ENCODE results near the gene NUAK1.

The NUAK1 gene

DNA sequence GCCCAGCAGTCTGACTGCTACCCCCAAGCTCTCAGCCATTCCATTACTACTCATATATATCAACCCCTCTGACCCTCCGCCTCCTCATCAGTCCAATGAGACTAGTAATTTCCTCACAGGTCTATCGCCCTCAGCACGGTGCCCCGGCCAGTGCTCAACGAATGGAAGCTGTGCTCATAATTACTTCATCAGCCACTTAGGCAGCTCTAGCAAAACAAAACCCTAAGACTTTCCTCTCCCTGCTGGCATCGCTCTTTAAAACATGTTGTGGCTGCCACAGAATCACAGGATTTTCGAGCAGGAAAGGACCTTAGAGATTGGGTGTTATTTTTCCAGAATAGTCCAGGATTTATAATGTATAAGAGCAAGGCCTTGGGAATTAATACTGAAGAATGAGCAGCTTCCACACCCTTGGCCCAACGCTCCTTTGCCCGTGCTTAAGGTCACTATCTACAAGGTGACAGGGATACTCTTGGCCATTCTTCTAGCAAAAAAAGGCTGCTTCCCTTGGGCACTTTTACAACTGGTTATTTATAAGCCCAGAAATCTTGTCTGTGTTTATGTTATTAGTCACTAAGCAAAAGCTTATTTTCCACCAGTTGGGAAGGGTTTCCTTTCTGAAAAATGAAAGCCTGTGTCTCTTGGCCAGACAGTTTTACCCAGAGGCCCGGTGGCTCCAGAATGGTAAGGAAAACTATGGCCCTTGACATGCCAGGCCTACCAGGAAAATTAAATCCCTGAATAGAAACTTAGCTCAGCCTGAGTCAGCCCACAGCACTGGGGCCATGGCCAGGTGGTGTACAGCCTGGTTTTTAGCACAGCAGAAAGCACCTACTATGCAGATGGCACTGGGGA lies 47.9 kb downstream of the NUAK1 start:
- no peak for TF ChIP-seq FOXP2 (optimal IDR thresholded peaks at IDR 0.05; ENCODE audit: borderline replicate concordance, extremely low read depth, extremely low read length, insufficient read depth)
- TF ChIP-seq, protein P1, sequence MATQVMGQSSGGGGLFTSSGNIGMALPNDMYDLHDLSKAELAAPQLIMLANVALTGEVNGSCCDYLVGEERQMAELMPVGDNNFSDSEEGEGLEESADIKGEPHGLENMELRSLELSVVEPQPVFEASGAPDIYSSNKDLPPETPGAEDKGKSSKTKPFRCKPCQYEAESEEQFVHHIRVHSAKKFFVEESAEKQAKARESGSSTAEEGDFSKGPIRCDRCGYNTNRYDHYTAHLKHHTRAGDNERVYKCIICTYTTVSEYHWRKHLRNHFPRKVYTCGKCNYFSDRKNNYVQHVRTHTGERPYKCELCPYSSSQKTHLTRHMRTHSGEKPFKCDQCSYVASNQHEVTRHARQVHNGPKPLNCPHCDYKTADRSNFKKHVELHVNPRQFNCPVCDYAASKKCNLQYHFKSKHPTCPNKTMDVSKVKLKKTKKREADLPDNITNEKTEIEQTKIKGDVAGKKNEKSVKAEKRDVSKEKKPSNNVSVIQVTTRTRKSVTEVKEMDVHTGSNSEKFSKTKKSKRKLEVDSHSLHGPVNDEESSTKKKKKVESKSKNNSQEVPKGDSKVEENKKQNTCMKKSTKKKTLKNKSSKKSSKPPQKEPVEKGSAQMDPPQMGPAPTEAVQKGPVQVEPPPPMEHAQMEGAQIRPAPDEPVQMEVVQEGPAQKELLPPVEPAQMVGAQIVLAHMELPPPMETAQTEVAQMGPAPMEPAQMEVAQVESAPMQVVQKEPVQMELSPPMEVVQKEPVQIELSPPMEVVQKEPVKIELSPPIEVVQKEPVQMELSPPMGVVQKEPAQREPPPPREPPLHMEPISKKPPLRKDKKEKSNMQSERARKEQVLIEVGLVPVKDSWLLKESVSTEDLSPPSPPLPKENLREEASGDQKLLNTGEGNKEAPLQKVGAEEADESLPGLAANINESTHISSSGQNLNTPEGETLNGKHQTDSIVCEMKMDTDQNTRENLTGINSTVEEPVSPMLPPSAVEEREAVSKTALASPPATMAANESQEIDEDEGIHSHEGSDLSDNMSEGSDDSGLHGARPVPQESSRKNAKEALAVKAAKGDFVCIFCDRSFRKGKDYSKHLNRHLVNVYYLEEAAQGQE (IDR thresholded peaks at IDR 0.05; ENCODE audit: insufficient read depth in 1 of 2, low read depth in 2 of 2, low read length in 2 of 2), result no peak
- no peak for TF ChIP-seq POLR2AphosphoS5 (IDR thresholded peaks at IDR 0.05; ENCODE audit: low read depth, low read length)
- no peak for TF ChIP-seq TAF1 (IDR thresholded peaks at IDR 0.05; ENCODE audit: borderline replicate concordance, insufficient read depth, low read length)
- no peak for TF ChIP-seq SIN3A (IDR thresholded peaks at IDR 0.05; ENCODE audit: borderline replicate concordance, insufficient read depth, low read length)

DNA sequence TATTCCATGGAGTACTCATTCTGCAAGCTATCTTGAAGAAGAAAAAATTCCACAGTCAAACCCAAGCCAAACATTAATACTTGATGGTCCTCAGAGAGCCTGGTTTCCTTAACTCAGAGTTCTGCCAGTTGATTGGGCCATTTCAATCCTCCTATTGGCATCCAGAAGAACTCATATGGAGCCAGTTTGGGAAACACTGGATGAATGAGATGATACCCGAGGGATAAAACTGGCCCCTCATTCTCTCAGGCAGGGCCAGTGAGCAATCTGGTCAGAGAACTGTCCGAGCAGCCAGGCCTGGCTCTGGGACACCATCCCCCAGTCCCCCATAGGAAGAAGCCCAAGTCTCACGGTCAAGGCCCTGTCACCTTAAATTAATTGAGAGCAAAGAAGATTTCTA lies 48.8 kb downstream of the NUAK1 start:
- TF ChIP-seq TAF1 (IDR thresholded peaks at IDR 0.05; ENCODE audit: borderline replicate concordance, insufficient read depth, low read length), result no peak

DNA sequence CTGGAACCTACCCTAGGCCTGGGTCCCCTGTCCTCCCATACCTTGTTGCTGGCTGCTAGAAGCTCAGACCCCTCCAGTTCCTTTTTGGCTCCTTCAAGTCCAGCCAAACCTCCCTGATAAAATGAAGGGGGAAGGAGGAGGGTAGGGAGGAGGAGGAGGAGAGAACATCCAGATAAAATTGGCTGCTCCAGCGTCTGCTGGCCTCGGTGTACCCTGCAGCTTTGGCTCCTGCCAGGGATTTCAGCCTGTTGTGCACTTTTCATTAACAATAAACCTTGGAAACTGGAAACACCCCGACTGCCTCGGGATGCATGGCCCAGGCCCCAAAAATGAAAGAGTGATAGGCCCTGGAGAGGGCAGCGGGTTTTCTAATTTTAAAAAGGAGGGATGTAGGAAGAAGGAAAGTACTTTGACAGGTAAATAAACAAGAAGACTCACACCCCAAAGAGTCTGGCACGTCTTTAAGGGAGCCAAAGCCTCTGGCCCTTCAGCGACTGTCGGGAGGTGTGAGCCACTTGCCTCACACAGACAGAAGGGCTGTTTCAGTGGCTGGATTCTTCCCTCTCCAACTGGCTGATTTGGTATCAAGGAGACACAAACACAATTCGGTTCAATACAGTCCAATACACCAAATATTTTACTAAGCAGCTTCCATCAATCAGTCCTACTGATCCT lies 49.8 kb downstream of the NUAK1 start:
- TF ChIP-seq SIN3A (IDR thresholded peaks at IDR 0.05; ENCODE audit: borderline replicate concordance, insufficient read depth, low read length) (no peak), POLR2AphosphoS5 (IDR thresholded peaks at IDR 0.05; ENCODE audit: low read depth, low read length) (no peak), FOXP2 (optimal IDR thresholded peaks at IDR 0.05; ENCODE audit: borderline replicate concordance, extremely low read depth, extremely low read length, insufficient read depth) (no peak), TAF1 (IDR thresholded peaks at IDR 0.05; ENCODE audit: borderline replicate concordance, insufficient read depth, low read length) (no peak)
- TF ChIP-seq, protein P1 (IDR thresholded peaks at IDR 0.05; ENCODE audit: insufficient read depth in 1 of 2, low read depth in 2 of 2, low read length in 2 of 2), result no peak

DNA sequence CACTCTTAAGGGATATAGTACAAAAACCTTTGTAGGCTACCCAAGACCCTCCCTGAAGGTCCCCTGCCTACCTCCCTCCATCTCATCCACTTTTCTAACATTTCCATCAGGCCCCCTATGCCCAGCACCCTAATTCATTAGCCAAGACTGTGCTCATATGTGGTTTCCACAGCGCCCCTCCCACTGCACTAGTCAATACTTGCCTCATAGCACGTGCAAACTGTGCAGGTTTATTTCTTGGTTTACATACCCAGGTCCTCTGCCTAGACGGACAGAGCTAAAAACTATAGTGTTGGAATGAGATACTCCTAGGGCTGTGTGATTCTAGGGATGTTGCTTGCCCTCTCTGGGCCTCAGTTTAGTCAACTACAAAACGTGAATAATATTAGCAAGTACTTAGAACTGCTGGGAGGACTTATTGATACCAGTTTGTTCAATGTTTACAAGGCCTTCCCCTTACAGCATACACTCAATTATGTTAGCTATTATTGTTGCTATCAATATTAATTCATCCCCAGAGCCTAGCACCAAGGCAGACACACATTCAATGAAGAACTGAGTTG lies 50.4 kb downstream of the NUAK1 start:
- TF ChIP-seq, protein P1 (IDR thresholded peaks at IDR 0.05; ENCODE audit: insufficient read depth in 1 of 2, low read depth in 2 of 2, low read length in 2 of 2), result no peak
- TF ChIP-seq POLR2AphosphoS5 (IDR thresholded peaks at IDR 0.05; ENCODE audit: low read depth, low read length) (no peak), FOXP2 (optimal IDR thresholded peaks at IDR 0.05; ENCODE audit: borderline replicate concordance, extremely low read depth, extremely low read length, insufficient read depth) (no peak), SIN3A (IDR thresholded peaks at IDR 0.05; ENCODE audit: borderline replicate concordance, insufficient read depth, low read length) (no peak), TAF1 (IDR thresholded peaks at IDR 0.05; ENCODE audit: borderline replicate concordance, insufficient read depth, low read length) (no peak)

DNA sequence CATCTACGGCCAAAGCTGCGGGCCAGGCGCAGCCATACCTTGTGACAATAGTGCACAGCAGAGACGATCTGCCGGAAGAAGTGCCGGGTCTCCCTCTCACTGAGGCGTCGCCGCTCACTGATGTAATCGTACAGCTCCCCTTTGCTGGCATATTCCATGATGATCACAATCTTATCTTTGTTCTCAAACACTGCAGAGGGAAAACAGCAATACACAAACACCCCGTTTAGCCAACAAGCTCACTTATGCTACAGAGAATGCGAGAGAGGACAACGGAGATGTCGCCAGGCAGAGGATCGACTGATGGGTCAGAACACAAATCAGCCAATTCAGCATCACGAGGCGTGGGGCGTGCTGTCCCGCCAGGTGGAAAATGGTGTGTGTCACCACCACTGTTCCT lies 52.1 kb downstream of the NUAK1 start:
- TF ChIP-seq POLR2AphosphoS5 (IDR thresholded peaks at IDR 0.05; ENCODE audit: low read depth, low read length), result no peak
- TF ChIP-seq, protein P1 (IDR thresholded peaks at IDR 0.05; ENCODE audit: insufficient read depth in 1 of 2, low read depth in 2 of 2, low read length in 2 of 2), result no peak
- TF ChIP-seq TAF1 (IDR thresholded peaks at IDR 0.05; ENCODE audit: borderline replicate concordance, insufficient read depth, low read length), result no peak
- no peak for TF ChIP-seq SIN3A (IDR thresholded peaks at IDR 0.05; ENCODE audit: borderline replicate concordance, insufficient read depth, low read length)
- TF ChIP-seq FOXP2 (optimal IDR thresholded peaks at IDR 0.05; ENCODE audit: borderline replicate concordance, extremely low read depth, extremely low read length, insufficient read depth), result no peak
